Retina (tissue), 1 donor: Measurements from ENCODE around the gene LRIG1.

Experiments
- DNase-seq: peaks from one replicate; pipeline ENCODE4 v3.0.0-alpha.2; 2016

LRIG1 gene

GRCh38 chr3:66504850-66505641 lies 4.2 kb upstream of the LRIG1 start:
- DNase-seq: no peak

GRCh38 chr3:66502981-66503380 lies 2.2 kb upstream of the LRIG1 start:
- DNase-seq: no peak

GRCh38 chr3:66502245-66502874 lies 1.5 kb upstream of the LRIG1 start:
- no peak for DNase-seq

DNA sequence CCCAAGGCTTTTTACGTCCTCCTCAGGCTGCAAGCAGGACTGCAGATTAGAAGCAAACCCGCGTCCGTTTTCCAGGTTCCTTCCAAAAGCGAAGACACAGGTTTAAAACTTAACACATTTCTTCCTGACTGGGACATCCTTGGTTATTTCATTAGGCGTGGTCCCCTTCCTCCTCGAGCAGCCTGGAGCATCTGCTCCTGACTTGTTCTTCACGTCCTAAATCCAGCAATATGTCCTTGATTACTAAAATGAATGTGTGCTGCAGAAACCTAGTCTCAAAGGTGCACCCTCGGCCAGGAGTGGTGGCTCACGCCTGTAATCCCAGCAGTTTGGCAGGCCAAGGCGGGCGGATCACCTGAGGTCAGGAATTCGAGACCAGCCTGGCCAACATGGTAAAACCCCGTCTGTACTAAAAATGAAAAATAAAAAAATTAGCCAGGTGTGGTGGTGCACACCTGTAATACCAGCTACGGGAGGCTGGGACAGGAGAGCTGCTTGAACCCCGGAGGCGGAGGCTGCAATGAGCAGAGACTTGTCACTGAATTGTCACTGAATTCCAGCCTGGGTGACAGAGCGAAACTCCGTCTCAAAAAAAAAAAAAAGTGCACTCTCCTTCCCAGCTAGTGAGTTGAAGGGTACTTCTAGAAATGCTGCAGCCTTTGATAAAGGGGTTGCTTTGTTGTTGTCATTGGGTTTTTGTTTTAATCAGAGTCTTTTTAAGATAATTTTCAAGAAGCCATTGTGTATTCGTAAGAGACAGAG lies 842 bp upstream of the LRIG1 start:
- DNase-seq: no peak

DNA sequence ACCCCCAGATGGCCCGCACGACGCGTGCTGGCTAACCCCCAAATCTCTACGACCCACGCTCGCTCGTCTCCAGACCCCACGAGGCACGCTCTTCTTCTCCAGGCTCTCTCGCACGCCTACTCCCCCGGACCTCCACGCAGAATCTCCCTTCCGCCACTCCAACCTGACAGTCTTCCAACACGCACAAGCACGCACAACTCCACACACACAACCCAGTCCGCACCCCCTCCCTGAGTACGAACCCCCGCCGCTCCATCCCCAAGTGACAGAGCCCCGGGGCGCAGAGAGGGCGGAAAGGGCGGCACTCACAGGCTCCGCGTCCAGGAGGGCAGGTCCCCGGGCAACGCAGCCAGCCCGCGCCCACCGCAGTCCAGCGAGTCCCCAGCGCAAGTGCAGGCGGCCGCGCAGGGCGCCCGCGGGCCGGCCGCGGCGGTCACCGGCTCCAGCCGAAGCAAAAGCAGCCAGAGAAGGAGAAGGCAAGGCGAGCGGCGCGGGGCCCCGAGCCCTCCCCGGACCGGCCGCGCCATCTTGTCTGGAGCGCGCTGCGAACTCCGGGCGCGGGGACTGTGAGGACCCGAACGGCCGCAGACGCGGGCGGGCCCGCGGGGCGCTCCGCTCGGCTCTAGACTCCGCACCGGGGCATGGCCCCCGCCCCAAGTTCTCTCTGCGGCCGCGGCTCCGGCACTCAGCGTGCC lies 794 bp downstream of the LRIG1 start:
- peak; percentile 79 for DNase-seq

DNA sequence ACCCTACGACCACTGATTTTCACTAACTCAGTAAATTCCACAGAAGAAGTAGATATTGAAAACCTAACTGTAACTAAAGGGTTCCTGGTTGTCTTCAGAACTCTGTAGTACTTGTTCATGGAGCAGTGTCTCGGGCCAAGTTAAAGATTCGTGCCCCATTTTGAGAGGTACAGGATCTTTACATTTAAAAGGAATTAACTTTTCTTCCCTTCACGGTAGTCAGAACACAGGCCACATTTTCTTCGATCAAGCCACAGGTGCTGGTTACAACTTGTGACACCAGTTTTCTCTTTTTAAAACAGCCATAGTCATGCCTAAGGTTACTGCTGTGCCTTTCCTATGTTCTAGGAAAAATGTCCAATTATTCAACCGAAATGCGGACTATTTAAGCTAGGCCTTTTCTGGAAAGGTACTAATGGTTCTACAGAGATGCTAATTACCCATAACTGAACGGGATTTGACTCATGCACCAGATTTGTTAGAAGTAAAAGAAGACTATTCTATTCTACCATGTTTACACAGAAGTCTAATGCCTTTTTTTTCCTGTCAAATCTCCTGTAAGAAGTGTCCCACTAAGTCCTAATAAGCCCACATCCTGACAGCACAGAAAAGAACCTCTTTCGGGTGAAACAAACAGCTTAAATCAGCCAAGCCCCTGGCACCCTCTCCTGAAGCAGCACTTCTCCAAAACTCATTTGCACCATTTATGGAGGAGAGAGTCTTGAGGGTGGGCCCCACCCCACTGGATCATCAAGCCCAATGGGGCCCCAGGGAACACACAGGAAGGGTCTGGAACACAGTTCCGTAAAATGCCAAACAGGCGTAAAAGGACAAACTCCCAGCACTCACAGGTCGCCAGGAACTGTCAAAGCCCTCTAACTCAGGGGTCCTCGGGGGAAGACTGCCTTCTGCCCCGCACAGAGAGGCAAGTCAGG lies 1.9 kb downstream of the LRIG1 start:
- peak; percentile 47 for DNase-seq

DNA sequence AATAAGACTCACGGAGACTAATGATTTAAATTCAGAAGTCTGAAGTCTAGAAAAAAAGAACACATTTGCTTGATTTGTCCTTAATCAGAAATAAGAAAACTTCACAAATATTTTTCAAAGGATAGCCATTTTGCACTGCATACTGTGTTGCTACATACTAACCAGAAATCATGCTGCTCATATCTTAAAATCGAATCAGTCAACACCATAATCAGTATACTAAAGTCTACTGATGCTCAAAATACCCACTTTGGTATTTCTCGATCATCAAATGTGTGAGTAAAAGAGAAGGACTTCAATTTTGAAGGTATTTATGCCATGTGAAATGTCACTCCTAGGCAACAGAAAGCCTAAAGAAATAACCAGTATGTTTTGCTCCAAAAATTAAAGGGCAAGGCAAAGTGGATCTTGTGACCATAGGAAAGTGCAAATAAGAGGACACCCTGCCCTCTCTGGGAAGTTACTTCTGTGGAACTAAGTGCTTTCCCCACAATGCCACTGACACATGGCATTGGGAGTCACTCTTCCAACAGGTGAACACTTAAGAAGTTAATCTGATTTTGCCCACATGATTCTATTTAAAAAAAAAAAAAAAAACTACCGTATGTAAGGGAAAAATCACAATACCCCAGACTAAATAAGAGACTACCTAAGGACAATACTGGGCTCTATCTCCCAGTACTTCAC lies 2.7 kb downstream of the LRIG1 start:
- DNase-seq: no peak

DNA sequence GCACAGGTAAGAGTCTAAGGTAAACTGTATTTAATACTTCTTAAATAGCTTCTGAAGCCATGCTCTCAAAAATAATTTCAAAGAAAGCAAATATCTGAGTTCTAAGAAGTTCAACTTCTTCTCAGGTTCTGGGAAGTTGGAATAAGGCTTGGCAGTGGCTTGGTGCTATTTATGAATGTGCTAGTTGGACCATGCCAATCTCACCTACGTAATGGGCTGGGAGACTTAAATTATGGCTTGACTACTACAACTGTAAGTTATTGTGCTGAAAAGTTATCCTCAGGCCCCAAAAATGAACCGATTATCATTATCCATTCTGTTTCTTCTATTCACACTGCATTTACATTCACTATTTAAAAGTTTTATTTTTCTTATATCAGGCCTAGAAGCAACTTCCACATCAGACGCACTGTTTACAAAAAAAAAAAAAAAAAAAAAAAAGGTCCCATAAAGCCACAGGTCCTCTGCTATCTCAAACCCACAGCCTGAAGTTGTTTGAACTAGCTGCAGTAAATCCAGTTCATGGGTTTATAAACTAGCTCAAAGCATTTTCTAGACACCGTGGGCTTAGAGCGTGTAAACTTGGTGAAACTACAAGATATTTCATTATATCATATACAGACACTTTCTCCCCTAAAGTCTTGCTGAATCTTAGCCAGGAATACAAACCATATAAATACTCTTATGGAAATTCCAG lies 3.4 kb downstream of the LRIG1 start:
- no peak for DNase-seq

DNA sequence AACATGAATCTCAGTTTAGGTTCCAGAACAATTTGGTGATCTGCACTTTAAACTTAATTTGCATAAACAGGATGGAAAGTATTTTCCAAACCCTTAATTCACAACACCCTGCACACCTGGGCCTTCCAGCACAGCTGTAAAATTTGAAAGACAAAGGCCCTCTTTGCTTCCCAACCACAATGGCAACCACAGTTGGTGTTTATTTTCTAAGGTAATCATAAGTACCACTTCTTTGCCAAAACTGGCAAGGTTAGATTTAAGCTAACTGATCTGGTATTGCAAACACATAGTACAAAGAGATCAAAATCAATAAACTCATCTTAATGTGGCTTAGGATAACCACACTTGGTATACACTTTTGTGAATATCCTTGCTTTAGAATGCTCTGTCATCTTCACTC lies 4.1 kb downstream of the LRIG1 start:
- no peak for DNase-seq

- DNase-seq: no peak
Measured at GRCh38 chr3:66496301-66496700, 4.5 kb downstream of the LRIG1 start.

DNA sequence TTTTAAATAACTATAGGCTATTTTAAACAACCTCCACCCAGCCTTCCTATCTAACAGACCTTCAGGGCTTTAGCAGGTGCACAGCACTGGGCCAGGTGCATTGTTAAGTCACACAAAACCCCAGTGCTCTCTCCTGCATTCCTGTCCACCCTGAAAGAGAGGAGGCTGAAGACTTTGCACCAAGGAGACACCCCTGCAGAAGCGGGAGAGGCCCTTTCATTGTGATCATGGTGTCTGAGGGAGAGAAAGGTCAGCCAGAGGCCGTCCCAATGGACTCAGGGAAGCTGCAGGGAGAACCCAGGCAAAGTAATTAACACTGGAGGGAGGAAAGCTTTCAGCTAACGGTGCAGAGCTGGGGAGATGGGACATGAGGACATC lies 5.2 kb downstream of the LRIG1 start:
- DNase-seq: peak; percentile 56

DNA sequence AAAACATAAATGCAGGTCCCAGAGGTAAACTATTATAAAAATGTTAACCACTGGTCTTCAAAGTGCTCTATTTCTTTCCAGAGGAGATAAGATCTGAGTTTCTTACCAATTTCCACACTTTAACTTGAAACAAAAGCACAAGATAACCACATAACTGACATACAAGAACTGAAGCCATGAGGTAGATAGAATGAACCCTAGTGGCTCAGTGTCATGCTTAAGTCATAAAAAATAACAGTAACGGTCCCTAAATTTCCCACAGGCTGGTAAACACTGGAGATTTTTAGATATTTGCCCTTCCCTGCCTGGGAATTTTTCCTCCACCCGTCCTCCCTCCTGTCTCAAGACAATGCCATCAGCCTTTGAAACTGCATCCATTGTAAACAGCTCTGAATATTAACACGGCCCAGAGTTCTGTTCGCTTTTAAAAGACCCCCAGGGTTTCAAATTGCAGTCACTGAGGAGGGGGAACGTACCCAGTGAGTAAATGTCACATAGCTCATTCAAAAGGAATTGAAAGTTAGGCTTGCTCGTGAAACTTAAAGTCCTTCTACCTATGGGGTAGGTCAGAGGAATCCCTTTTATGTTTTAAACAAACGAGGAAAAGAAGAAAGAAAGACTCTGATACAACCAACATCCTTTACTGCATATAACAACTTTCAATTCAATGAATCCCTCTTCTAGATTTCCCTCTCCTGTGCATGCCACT lies 5.7 kb downstream of the LRIG1 start:
- DNase-seq: no peak

DNA sequence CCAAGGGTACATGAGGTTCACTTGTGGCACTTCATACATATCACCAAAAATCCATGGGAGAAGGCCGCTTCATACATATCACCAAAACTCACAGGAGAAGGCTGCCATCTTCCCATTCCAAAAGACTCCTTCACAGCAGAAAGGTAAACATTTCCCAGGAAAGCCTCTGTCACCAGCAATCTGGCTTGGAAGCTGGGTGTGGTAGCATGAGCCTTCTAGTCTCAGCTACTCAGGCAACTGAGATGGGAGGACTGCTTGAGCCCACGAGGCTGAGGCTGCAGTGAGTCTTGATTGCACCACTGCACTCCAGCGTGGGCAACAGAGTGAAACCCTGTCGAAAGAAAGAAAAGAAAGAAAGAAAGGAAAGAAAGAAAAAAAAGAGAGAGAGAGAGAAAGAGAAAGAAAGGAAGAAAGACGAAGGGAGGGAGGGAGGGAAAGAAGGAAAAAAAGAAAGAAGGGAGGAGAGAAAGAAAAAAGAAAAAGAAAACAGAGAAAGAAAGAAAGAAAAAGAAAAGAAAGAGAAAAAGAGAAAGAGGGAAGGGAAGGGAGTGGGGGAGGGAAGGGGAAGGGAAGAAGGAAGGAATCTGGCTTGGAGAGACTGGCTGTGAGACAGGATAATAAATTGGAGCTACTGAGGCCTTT lies 7.2 kb downstream of the LRIG1 start:
- no peak for DNase-seq

DNA sequence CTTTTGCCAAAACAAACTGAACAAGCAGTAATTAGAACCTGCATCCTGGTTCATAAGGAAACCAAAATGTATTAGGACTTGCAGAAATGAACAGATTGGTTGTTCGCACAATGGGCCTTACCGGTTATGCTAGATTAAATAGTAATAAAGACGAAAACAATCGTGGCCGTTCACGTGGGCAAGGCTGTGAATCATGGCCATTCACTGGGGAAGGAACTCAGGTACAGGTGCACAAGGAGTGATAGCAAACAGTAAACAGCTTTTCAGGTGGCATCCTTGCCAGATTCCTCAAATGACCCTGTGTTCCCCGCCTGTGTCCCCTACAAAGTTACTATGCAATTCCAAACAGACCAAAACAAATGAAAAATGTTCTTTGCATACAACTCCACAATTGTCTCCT lies 8.2 kb downstream of the LRIG1 start:
- no peak for DNase-seq

DNA sequence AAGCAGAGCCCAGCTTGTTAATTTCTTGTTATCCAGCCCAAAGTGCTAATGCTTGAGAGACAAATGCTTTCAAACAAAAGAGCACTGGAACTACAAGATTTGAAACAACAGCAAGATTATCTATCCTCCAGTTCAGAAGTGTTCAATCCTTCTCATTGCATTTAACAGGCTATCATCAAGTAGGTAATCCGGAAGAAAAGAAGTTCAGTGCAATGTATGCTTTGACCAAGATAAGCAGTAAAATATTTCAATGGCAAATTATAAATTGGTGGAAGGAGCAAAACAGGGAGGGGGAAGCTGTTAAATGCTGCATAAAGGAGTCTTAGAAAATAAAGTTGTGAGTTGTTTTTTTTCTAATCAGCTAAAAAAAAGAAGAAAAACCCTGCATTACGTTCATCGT lies 8.8 kb downstream of the LRIG1 start:
- no peak for DNase-seq

DNA sequence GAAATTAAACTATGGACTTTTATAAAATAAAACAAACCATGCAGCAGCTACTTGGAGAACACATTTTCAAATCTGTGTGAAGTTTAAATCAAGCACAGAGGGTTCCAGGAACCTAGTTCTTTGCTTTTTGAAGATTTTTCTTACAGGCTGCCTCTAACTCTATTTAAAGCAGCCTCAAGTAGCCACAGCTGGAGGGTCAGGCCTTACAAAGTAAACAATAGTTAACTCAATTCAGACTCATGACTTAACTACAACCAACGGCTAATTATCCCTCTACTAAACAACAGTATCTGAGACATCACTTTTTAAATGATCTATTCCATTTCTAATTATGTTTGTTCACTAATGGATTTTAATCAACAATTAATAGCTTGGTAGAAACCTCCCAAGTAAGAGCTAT lies 9.8 kb downstream of the LRIG1 start:
- DNase-seq: no peak

DNA sequence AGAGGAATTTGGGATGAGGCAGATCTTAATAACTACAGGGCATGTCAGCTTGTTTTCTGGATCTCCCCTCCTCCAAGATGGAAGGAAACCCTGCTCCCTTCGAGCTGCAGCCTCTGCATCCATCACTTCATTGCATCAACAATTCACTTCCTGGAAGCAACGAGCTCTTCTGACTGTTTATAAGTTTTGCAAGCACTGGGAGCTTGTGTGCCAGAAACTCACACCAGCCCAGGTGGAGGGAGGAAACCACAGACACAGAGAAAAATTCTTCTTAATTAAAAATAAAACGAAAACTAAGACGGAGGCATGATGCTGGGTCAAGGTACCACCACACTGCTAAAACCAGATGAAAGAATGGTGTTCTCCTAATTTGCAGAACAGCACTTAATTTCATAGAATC lies 10.6 kb downstream of the LRIG1 start:
- no peak for DNase-seq

- no peak for DNase-seq
Measured at GRCh38 chr3:66489581-66489980, 11.2 kb downstream of the LRIG1 start.

DNA sequence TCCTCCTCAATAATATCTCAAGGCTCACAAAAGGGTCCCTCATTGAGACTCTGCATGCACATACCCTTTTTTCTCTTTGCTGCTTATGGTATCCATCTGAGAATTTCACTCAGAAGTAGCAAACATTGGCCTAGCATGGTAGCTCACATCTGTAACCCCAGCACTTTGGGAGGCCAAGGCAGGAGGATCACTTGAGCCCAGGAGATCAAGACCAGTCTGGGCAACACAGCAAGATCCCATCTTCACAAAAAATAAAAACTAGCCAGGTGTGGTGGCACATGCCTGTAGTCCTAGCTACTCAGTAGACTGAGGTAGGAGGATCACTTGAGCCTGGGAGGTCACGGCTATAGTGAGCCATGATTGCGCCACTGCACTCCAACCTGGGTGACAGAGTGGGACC lies 11.7 kb downstream of the LRIG1 start:
- no peak for DNase-seq

GRCh38 chr3:66488492-66488891 lies 12.3 kb downstream of the LRIG1 start:
- no peak for DNase-seq
